ENCODE measurements around the gene TAS1R3. TPM values are rescaled to one million over a fixed set of nuclear protein-coding genes. Genes with fewer than 3 reads are reported as not detected.

TAS1R3 gene
- total and polyA plus RNA-seq, 4 donors, result 0.13 to 1.3 (median 0.55) TPM

DNA sequence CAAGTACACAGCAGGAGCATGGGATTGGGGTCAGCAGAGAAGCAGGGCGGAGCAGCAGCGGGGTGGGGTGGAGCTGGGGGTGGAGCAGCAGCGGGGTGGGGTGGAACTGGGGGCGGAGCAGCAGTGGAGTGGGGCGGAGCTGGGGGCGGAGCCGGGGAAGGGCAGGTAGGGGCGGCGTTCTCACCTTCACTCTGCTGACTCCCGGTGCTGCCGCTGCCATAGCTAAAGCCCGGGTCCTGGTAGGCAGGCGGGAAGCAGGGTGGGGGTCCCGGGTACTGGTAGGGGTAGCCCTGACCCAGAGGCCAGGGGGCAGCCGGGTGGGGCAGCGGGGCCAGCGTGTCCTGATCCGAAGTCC, 6.7 kb downstream of the TAS1R3 start:
- Histone ChIP-seq H3K36me3 (ENCODE audit: control insufficient read depth in 4 of 4, insufficient read depth in 4 of 4, low read length in 4 of 4) (peaks cover 4 to 60% (median 11%) of the 10 kb centered on the region in 4 donors), H3K9ac (ENCODE audit: insufficient read depth in 1 of 2, low read length in 2 of 2) (no peak overlapping the region), H3K9me3 (ENCODE audit: control insufficient read depth in 4 of 4, insufficient read depth in 3 of 4, low read length in 3 of 4) (peaks cover 0 to 5% (median 0%) of the 10 kb centered on the region in 4 donors), H3K27me3 (ENCODE audit: control insufficient read depth in 3 of 3, insufficient read depth in 3 of 3, low read length in 2 of 3) (no peaks in the 10 kb centered on the region), H3K27ac (ENCODE audit: low read depth in 1 of 2, low read length in 1 of 2) (no peak overlapping the region), H3K4me1 (ENCODE audit: control insufficient read depth in 5 of 5, insufficient read depth in 5 of 5, low read length in 5 of 5) (no peaks in the 10 kb centered on the region), H3K4me3 (no peak overlapping the region)
- WGBS, 2 donors, result 86 to 91% methylated on average over 18 of the region's 18 CpGs
- DNase-seq (no peak), ATAC-seq (ENCODE audit: insufficient read depth, low FRiP score) (no peak)
- TF ChIP-seq, protein P1, sequence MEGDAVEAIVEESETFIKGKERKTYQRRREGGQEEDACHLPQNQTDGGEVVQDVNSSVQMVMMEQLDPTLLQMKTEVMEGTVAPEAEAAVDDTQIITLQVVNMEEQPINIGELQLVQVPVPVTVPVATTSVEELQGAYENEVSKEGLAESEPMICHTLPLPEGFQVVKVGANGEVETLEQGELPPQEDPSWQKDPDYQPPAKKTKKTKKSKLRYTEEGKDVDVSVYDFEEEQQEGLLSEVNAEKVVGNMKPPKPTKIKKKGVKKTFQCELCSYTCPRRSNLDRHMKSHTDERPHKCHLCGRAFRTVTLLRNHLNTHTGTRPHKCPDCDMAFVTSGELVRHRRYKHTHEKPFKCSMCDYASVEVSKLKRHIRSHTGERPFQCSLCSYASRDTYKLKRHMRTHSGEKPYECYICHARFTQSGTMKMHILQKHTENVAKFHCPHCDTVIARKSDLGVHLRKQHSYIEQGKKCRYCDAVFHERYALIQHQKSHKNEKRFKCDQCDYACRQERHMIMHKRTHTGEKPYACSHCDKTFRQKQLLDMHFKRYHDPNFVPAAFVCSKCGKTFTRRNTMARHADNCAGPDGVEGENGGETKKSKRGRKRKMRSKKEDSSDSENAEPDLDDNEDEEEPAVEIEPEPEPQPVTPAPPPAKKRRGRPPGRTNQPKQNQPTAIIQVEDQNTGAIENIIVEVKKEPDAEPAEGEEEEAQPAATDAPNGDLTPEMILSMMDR (IDR thresholded peaks at IDR 0.05; ENCODE audit: control extremely low read depth, extremely low read depth), result no peak

DNA sequence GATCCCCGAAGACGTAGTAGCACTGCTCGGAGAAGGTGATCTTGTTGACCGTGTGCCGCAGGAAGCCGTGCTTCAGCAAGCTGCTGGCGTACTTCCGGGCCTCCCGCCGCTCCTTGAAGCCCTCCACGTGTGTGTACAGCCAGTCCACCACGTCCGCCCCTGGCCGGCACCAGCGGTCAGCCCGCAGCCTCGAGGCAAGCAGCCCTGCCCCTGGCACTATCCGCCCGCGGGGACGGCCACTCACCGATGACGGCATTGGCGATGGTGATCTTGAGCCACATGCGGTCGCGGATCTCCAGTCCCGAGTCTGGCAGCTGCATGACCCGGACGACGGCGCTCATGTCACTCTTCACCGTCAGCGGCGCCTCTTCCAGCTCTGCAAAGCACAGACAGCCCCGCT, 7.2 kb downstream of the TAS1R3 start:
- 96 to 98% methylated on average over 36 of the region's 36 CpGs for WGBS, 2 donors
- TF ChIP-seq, protein P1 (IDR thresholded peaks at IDR 0.05; ENCODE audit: control extremely low read depth, extremely low read depth), result no peak
- no peaks in the 10 kb centered on the region for H3K27me3 ChIP-seq (ENCODE audit: control insufficient read depth in 3 of 3, insufficient read depth in 3 of 3, low read length in 2 of 3)
- no peaks in the 10 kb centered on the region for H3K4me1 ChIP-seq (ENCODE audit: control insufficient read depth in 5 of 5, insufficient read depth in 5 of 5, low read length in 5 of 5)
- peaks cover 4 to 60% (median 11%) of the 10 kb centered on the region in 4 donors for H3K36me3 ChIP-seq (ENCODE audit: control insufficient read depth in 4 of 4, insufficient read depth in 4 of 4, low read length in 4 of 4)
- no peak overlapping the region for H3K4me3 ChIP-seq
- DNase-seq (no peak), ATAC-seq (ENCODE audit: insufficient read depth, low FRiP score) (no peak)
- H3K9me3 ChIP-seq (ENCODE audit: control insufficient read depth in 4 of 4, insufficient read depth in 3 of 4, low read length in 3 of 4), result peaks cover 0 to 5% (median 0%) of the 10 kb centered on the region in 4 donors
- H3K9ac ChIP-seq (ENCODE audit: insufficient read depth in 1 of 2, low read length in 2 of 2), result no peak overlapping the region
- no peak overlapping the region for H3K27ac ChIP-seq (ENCODE audit: low read depth in 1 of 2, low read length in 1 of 2)

DNA sequence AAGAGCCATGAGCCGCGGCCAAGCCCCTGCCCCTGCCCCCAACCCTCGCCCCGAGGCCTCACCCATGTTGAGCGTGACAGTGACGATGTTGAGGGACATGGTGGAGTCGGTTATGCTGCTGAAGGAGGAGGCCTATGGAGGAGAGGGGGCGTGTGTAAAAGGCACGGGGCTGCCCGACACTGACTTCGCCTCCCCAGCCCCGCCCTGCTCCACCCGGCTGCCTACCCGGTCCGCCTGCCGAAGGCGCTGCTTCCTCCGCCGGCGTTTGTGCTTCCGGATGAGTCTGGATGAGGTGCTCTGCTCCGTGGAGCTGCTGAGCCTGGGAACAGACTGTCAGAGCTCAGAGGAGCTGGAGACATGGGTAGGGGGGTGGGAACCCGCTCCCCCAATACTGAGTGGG, 9.1 kb downstream of the TAS1R3 start:
- ATAC-seq (ENCODE audit: insufficient read depth, low FRiP score), result no peak
- Histone ChIP-seq H3K9me3 (ENCODE audit: control insufficient read depth in 4 of 4, insufficient read depth in 3 of 4, low read length in 3 of 4) (no peaks in the 10 kb centered on the region), H3K4me1 (ENCODE audit: control insufficient read depth in 5 of 5, insufficient read depth in 5 of 5, low read length in 5 of 5) (peaks cover 0 to 6% (median 0%) of the 10 kb centered on the region in 5 donors), H3K27ac (ENCODE audit: low read depth in 1 of 2, low read length in 1 of 2) (no peak overlapping the region), H3K9ac (ENCODE audit: insufficient read depth in 1 of 2, low read length in 2 of 2) (no peak overlapping the region), H3K27me3 (ENCODE audit: control insufficient read depth in 3 of 3, insufficient read depth in 3 of 3, low read length in 2 of 3) (no peaks in the 10 kb centered on the region), H3K4me3 (no peak overlapping the region), H3K36me3 (ENCODE audit: control insufficient read depth in 4 of 4, insufficient read depth in 4 of 4, low read length in 4 of 4) (peaks cover 4 to 58% (median 11%) of the 10 kb centered on the region in 4 donors)
- no peak for DNase-seq
- TF ChIP-seq, protein P1 (IDR thresholded peaks at IDR 0.05; ENCODE audit: control extremely low read depth, extremely low read depth), result no peak
- 94 to 96% methylated on average over 23 of the region's 23 CpGs for WGBS, 2 donors

Measured in lung (tissue), 12 donors.